Esophagus muscularis mucosa (tissue), 4 donors: ENCODE measurements around the gene LIPN. TPM values are rescaled to one million over a fixed set of nuclear protein-coding genes. Genes with fewer than 3 reads are reported as not detected.

Experiments used
- DNase-seq: peaks from one replicate; pipeline ENCODE4 v3.0.0-alpha.2; 2017; ENCODE audit errors: extremely low spot score
- H3K27ac ChIP-seq, 4 donors: fragments of 200-600 bp; sonication (generic); replicated peaks in 1 of 4; 1 replicate in 3 of 4; 2 replicates in 1 of 4; pipeline ENCODE4 v1.5.1; 2016 to 2019; ENCODE audit warnings: mild to moderate bottlenecking in 1 of 4
- H3K27me3 ChIP-seq, 4 donors: fragments of 200-600 bp; sonication (generic); one replicate each; pipeline versions ENCODE4 v1.5.1 to v1.6.0; 2016 to 2019
- H3K36me3 ChIP-seq, 4 donors: fragments of 200-600 bp; sonication (generic); one replicate each; pipeline ENCODE4 v1.5.1; 2016 to 2019
- H3K4me1 ChIP-seq, 4 donors: fragments of 200-600 bp; sonication (generic); one replicate each; pipeline ENCODE4 v1.5.1; 2016 to 2019
- H3K4me3 ChIP-seq, 4 donors: fragments of 200-600 bp; sonication (generic); 1 replicate in 2 of 4; 2 replicates in 2 of 4; pipeline ENCODE4 v1.5.1; 2016 to 2019; ENCODE audit warnings: mild to moderate bottlenecking in 4 of 4, moderate library complexity in 1 of 4
- H3K9me3 ChIP-seq, 4 donors: fragments of 200-600 bp; sonication (generic); 1 replicate in 3 of 4; 2 replicates in 1 of 4; pipeline ENCODE4 v1.5.1; 2016 to 2019
- EP300 ChIP-seq: sonication (generic); formaldehyde crosslinking; IDR thresholded peaks from one replicate; pipeline ENCODE4 v1.6.1; 2017; ENCODE audit warnings: antibody characterized with exemption
- POLR2A ChIP-seq: fragments of 450-650 bp; IDR thresholded peaks from one replicate; pipeline ENCODE4 v1.6.1; 2017; ENCODE audit warnings: antibody characterized with exemption, moderate library complexity, mild to moderate bottlenecking, low read depth
- POLR2AphosphoS5 ChIP-seq, 2 donors: sonication (generic); formaldehyde crosslinking; IDR thresholded peaks; one replicate each; pipeline ENCODE4 v1.6.1; 2017; ENCODE audit warnings: antibody characterized with exemption in 2 of 2
- WGBS: methylation state at CpG from one replicate; pipeline ENCODE4 v1.1.5; 2018; 5-methylcytosine and 5-hydroxymethylcytosine counted together
- intact Hi-C: fragments of 100-400 bp; cut with DNase I; formaldehyde crosslinking; loops from one replicate; pipeline ENCODE4 v1.15.1; 2023
- total RNA-seq, 4 donors: library from RNA; depleted of rRNA; stranded (reverse); fragments of >200 nt; gene quantifications; one replicate each; pipeline versions ENCODE4 v1.1.0 to v1.2.1, GENCODE V29; 2016
- TF ChIP-seq, protein P1 (sequence below), 3 experiments: fragments of 200-600 bp in 2 of 3; fragments of 450-650 bp in 1 of 3; sonication (generic) in 2 of 3; IDR thresholded peaks; one replicate each; pipeline ENCODE4 v1.5.1; 2017 to 2019; ENCODE audit warnings: antibody characterized with exemption in 3 of 3, mild to moderate bottlenecking in 2 of 3, moderate library complexity in 1 of 3

Gene LIPN
- total RNA-seq, 4 donors from 2014 or later, result 0.33 TPM; not detected in 3

DNA sequence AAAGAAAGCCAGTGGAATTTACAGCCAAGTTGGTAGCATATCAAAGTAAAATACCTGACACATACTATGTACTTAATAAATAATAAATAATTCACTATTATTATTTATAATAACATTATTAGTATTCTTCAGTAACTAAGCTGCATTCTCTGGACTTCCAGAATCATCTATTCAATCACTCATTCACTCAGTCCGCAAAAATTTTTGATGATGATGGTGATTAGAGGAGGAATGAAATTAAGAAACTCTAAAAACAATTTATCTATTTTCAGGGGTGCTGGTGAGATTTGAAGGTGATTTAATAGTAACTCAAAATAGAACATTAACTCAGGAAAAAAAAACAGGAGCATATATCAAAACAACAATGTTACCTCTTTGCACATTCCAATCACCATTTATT is 3.2 kb upstream of the LIPN start:
- Histone ChIP-seq H3K36me3 (no peaks in the 10 kb centered on the region), H3K4me1 (no peaks in the 10 kb centered on the region), H3K9me3 (no peaks in the 10 kb centered on the region), H3K4me3 (no peak overlapping the region), H3K27ac (no peak overlapping the region), H3K27me3 (no peaks in the 10 kb centered on the region)
- TF ChIP-seq, protein P1, sequence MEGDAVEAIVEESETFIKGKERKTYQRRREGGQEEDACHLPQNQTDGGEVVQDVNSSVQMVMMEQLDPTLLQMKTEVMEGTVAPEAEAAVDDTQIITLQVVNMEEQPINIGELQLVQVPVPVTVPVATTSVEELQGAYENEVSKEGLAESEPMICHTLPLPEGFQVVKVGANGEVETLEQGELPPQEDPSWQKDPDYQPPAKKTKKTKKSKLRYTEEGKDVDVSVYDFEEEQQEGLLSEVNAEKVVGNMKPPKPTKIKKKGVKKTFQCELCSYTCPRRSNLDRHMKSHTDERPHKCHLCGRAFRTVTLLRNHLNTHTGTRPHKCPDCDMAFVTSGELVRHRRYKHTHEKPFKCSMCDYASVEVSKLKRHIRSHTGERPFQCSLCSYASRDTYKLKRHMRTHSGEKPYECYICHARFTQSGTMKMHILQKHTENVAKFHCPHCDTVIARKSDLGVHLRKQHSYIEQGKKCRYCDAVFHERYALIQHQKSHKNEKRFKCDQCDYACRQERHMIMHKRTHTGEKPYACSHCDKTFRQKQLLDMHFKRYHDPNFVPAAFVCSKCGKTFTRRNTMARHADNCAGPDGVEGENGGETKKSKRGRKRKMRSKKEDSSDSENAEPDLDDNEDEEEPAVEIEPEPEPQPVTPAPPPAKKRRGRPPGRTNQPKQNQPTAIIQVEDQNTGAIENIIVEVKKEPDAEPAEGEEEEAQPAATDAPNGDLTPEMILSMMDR (IDR thresholded peaks at IDR 0.05), result no peak
- TF ChIP-seq POLR2A (no peak), EP300 (no peak), POLR2AphosphoS5 (IDR thresholded peaks at IDR 0.05) (no peak)
- no peak for DNase-seq
- 0% methylated on average over 1 of the region's 1 CpG for WGBS
- intact Hi-C loops, result no loop called here

DNA sequence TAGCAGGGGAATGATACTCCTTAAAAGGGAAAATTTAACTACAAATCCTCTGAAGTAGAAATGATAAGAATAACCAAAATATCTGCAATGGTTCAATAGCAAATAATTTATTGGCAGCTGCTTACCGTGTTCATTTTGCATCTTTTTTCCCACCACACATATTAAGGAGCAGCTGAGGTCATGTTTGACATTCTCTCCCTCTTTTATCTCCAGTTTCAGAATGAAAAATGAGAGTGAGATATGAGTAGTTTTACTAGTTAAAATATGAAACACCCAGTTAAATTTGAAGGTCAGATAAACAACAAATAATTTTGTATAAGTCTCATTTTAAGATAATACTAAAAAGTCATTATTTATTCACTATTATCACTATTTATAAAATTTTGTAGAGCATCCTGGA is 3.1 kb downstream of the LIPN start:
- Histone ChIP-seq H3K9me3 (no peaks in the 10 kb centered on the region), H3K4me3 (no peak overlapping the region), H3K27ac (no peak overlapping the region), H3K27me3 (no peaks in the 10 kb centered on the region), H3K36me3 (no peaks in the 10 kb centered on the region), H3K4me1 (no peaks in the 10 kb centered on the region)
- 68% methylated on average over 1 of the region's 1 CpG for WGBS
- DNase-seq, result no peak
- intact Hi-C loops, result no loop called here
- TF ChIP-seq EP300, result no peak
- TF ChIP-seq, protein P1 (IDR thresholded peaks at IDR 0.05), result no peak
- no peak for TF ChIP-seq POLR2AphosphoS5 (IDR thresholded peaks at IDR 0.05)

DNA sequence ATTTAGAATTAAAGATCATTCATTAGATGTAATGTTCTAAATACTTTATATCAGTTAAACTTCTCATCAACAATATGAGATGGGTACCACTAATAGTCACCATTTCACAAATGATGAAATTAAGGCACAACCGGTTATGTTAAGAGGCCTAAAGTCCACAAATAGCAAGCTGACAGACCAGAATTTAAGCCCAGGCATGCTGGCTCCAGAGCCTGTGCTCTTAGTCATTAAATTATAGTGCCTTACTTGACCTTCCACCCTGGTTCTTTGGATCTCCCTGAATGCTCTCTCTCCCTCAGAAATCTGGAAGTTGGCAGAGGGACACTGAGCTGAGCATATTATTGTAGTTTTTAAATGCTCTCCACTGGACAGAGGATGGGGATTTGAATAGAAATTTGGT is 3.6 kb downstream of the LIPN start:
- Histone ChIP-seq H3K9me3 (no peaks in the 10 kb centered on the region), H3K27me3 (no peaks in the 10 kb centered on the region), H3K4me3 (no peak overlapping the region), H3K27ac (no peak overlapping the region), H3K36me3 (no peaks in the 10 kb centered on the region), H3K4me1 (no peaks in the 10 kb centered on the region)
- no peak for DNase-seq
- no peak for TF ChIP-seq EP300
- TF ChIP-seq, protein P1 (IDR thresholded peaks at IDR 0.05), result no peak
- no peak for TF ChIP-seq POLR2AphosphoS5 (IDR thresholded peaks at IDR 0.05)
- TF ChIP-seq POLR2A, result no peak
- intact Hi-C loops, result no loop called here
- WGBS, result 64% methylated on average over 1 of the region's 1 CpG

DNA sequence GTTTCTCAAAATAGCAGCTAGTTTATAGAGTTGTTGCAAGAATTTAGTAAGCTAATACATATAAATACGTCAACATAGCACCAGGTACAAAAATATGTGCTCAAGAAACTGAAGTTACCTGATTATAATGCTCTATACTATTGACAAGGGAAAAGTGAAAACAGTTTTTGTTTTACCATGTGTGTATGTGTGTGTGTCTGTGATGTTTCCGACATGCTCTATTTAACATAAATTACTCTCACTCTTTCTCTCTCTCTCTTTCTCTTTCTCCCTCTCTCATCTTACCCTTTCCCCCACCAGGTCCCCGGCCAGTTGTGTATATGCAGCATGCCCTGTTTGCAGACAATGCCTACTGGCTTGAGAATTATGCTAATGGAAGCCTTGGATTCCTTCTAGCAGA is 4.3 kb downstream of the LIPN start:
- TF ChIP-seq, protein P1 (IDR thresholded peaks at IDR 0.05), result no peak
- TF ChIP-seq POLR2AphosphoS5 (IDR thresholded peaks at IDR 0.05) (no peak), POLR2A (no peak), EP300 (no peak)
- Histone ChIP-seq H3K9me3 (no peaks in the 10 kb centered on the region), H3K36me3 (no peaks in the 10 kb centered on the region), H3K27me3 (no peaks in the 10 kb centered on the region), H3K4me3 (no peak overlapping the region), H3K27ac (no peak overlapping the region), H3K4me1 (no peaks in the 10 kb centered on the region)
- DNase-seq, result no peak
- intact Hi-C loops, result no loop called here
- 82% methylated on average over 3 of the region's 3 CpGs for WGBS

DNA sequence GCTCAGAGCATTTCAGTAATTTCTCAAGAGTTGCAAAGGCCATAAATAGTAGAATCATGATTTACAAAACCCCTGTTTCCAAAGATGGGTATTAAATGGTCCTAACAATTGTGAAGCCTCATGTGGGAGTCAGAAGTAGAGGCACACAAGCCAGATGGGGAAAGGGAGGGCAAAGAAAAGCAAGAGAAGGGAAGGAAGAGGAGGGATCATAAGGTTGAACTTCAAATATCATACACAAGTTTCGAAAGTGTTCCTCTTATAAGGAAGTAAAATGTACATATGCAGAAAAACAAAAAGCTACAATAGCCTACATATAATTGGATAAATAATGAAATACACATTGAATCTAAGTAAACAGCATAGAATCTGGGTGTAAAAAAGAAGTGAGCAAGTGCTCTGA is 6.0 kb downstream of the LIPN start:
- 76% methylated on average over 1 of the region's 1 CpG for WGBS
- Histone ChIP-seq H3K4me3 (no peak overlapping the region), H3K9me3 (no peaks in the 10 kb centered on the region), H3K27ac (no peak overlapping the region), H3K4me1 (no peaks in the 10 kb centered on the region), H3K36me3 (no peaks in the 10 kb centered on the region), H3K27me3 (no peaks in the 10 kb centered on the region)
- no peak for TF ChIP-seq POLR2A
- no peak for TF ChIP-seq EP300
- no peak for TF ChIP-seq POLR2AphosphoS5 (IDR thresholded peaks at IDR 0.05)
- TF ChIP-seq, protein P1 (IDR thresholded peaks at IDR 0.05), result no peak
- intact Hi-C loops, result no loop called here
- DNase-seq, result no peak
